ENCODE data around the gene TCERG1L.
"Not testable (repeated sequence)": the region's sequence is repeated elsewhere in the genome, so short reads cannot be mapped to it uniquely, and the experiment has no call there.

The TCERG1L gene

DNA sequence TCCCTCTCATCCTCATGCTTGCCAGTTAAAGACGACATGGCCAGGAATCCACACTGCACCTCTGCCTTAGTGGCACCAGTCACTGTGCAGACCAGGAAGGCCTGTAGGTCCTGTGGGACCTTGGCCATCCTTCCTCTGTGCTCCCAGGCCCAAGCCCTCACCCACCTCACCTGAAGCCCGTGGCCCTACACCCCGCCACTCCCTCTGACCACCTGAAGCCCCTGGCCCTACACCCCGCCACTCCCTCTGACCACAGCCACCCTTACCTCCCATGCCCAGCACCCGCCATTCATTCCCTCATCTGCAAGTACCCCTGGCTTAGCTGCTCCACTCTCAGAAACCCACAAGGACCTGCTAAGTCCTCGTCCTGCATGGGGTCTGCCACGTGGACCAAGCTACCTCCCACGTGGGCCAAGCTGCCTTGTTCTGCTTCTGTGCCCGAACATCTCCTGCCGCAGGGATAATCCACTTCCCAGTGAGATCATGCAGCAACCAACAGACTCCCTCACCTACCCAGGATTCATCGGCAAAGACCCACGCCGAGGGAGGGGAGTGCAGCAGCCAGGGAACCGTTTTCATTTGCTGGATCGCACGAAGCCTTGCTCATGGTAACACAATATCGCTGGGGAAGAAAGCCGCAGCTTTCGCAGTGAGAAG, 151.2 kb downstream of the TCERG1L start:
- no peak for DNase-seq

DNA sequence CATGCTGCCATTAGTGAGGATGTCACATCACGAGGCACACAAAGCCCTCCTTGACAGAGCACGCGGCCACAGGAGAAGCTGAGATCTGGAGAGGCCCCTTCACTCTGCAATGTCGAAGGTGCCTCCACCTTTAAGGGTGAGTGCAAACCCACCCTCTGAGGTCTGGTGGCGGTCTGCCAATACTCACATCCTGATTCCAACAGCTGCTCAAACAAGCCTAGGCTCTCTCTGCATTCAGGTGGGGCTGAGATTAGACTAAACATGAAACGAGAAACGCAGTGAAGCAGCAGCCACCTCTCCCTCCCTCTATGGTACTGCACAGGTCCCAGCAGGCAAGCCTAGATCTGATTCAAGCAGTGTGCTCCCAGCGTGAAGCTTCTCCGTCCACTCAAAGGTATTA, 151.8 kb downstream of the TCERG1L start:
- DNase-seq, result no peak

DNA sequence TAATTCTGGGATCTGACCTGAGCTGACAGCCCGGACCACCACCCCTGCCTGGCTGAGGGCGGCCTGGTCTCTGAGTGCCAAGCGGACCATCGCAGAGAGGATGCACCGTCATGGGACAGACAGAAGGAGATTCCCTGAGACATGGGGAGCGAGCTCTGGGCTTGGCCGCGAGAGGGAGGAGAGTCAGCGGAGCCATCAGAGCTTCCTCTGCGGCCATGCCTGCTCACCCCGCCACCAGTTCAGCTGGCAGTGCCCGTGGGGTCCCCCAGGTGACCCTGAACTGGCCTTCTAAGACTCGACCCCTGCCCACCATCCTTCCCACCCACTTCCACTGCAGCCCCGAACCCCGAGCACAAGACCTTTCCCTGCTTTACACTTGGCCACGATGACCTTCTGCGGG, 152.8 kb downstream of the TCERG1L start:
- DNase-seq, result no peak

DNA sequence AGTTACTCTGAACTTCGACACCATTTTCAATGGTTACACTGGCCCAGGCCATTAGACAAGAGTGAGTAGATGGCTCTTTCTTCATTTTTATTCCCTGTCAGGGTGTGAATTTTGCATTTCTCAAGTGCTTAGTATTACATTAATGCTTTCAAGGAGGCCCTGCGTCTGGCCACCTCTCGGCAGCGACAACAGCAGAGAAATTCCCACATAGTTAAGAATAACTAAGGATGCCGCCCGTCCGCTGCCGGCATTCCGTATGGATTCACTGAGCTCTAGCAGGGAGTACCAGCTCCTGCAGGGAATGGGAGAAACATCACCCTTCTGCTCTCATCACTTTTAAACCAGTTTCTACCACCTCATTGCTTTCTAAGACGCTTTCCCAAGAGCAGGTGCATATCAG, 153.6 kb downstream of the TCERG1L start:
- no peak for DNase-seq

DNA sequence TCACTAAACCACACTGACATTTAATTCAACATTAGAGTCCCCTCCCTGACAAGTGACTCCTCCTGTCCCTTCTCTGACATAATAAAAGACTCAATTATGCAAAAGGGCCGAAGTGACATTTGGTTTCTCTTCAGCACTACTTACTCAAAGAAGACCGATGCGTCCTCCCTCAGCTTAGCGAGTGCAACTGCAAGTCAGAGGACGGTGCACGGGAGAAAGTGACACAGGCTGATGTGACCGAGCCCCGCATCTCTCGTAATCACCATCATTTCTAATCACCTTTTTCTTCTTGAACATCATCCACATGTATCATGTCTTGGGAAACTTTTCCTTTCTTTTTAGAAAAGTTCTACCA, 155.7 kb downstream of the TCERG1L start:
- no peak for DNase-seq

DNA sequence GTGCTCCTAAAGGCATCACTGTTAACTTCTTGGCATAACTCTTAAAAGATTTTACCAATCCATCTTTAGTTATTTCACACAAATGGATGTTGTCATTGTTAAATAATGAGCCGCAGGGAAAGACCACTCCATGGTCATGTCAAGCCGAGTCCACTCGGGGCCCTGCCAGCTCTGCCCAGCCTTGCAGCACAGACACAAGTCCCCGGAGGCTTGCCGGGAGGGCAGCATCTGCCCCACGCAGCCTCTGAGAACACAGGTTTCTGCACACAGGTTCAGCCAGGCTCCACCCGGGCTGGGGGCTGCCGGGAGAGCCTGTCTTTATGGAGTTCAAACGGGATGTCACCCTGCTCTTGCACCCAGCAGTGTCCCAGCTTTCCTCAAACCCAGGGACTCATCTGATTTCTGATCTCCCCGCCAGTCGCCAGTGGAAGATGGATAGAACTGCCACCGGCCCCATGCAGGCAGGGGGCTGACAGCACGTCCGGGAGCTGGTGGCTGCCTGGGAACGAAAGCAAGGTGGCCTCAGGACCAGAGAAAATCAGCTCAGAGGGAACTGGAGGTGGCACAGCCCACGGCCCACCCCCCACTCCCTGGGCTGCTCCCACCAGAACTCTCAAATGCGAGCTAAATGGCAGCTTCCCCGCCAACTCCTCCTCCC, 156.2 kb downstream of the TCERG1L start:
- no peak for DNase-seq

DNA sequence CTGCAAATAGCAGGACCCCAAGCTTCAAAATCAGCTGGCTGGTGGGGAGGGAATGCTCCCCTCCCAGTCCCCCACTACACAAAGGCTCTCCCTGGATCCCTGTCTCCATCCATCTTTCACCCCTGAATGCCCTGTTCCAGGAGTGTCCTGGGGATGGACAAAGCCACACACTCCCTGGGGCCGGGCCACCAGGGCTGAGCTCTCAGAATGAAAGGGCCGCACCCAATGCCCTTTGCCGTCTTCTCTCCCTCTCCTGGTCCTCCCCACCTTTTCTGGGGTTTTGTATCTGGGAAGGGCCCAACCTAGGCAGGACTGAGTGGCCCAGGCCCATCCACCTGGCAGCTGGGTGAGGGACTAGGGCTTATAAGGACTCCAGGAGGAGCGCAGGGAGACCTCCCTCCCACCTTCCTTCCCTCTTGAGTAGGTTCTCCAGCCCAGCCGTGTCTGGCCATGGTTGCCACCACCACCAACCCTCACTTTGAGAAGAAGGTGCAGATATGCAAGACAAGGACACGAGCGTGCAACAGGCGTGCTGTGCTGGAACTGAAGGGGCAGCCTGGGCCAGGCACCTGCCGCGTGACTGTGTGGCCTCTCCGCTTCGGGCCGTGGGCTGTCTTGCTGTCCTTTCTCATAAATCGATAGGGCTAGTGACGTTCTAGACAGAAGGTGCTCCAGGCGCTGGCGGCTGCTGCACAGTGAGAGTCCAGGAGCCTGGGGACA, 157.1 kb downstream of the TCERG1L start:
- DNase-seq, result no peak

DNA sequence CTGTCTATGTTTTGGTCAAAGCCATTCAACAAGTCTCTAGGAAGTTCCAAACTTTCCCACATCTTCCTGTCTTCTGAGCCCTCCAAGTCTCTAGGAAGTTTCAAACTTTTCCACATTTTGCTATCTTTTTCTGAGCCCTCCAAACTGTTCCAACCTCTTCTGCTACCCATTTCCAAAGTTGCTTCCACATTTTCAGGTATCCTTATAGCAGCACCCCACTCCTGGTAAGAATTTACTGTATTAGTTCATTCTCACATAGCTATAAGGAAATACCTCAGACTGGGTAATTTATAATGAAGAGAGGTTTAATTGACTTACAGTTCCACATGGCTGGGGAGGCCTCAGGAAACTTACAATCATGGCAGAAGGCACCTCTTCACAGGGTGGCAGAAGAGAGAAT, 159.1 kb downstream of the TCERG1L start:
- DNase-seq, result not testable (repeated sequence)

DNA sequence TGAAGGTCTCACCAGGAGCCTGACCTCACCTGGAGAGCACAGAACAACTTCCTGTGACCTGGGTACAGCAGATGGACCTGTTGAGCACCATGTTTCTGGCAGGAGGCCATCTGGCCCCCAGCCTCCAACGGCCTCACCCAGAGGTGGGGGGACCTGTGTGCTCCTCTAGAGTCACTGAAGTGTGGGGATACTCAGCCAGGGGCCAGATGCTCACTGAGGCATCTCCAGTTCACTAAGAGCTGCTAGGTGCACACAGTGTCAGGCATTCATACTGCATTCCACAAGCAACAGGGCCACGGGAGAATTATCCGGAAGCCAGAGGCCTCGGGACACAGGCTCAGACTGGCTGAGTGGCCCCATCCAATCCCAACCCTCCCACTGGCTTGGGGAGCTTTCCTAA, 161.4 kb downstream of the TCERG1L start:
- DNase-seq, result no peak

DNA sequence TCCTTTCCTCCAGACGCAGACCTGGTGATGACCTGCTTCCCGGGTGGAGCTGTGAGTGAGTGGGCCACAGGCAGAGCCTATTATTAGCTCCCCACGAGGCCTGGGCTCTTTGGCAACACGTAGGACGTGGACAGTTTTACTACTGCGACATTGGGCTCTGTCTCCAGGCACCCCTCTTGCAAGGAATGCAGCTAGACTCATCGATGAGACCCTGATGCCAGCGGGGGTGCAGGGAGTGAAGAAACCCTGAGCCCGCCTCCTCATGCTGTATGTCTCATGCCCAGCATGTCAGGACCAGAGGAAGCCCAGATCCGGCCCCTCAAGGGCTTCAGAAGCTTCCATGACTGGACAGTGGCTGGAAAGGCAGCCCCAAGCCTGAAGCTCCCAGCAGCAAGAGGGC, 161.9 kb downstream of the TCERG1L start:
- DNase-seq, result no peak

DNA sequence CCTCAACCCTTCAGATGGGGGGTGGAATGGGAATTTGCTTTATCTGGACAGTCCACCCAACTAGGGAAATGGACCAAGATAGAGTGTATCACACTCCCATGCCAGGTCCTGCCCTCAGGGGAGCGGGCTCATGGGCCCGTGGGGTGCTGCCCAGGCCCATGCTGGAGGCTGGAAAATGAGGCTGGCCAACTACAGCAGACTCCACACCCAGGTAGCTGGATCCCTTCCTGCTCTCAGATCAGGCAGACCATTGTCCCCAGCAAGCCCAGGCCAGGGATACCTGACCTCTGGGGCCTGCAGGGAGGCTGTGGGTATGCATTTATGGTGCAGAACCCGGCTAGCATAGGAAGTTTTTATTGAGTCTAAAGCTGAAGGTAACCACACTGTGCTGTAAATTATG, 162.4 kb downstream of the TCERG1L start:
- DNase-seq, result no peak

DNA sequence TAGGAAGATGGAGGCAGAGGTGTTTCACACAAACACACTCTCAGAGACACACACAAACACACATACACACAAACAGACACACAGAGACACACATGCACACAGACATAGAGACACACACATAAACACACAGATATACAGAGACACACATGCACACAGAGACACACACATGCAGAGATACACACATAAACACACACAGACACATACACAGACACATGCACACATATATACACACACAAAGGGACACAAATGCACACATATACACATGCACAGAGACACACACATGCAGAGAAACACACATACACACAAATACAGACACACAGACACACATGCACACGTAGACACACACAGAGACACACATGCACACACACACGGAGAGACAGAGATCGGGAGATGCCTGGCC, 163.3 kb downstream of the TCERG1L start:
- DNase-seq, result no peak

DNA sequence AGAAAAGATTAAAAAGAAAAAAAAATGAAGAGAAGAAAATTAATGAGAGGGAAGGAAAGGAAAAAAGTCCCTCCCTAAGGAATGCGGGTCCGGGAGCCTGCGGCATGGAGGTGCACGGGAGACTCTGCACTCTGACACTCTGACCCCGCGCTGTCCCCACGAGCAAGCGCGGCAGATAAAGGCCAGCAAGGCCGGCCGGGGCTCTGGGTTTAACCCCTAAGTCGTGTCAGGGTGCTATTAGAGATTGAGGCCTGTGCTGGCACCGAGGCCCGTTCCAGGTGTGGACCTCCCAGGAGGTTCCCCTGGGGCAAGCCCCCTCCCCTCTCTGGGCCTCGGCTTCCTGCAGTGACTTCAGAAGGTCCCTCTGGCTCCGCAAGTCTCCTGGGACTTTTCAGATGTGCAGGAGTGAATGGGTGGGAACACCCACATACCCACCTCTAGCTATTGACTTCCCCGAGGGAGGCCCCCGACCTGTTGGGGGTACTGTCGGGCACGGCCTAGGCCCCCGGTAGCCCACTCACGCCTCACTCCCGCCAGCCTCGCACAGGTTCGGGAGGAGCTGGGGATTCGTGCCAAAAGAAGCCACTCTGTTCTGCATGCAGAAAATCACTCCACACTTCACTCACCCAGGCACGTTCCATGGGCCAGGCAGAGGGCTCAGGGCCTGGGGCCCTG, 164.1 kb downstream of the TCERG1L start:
- no peak for DNase-seq

DNA sequence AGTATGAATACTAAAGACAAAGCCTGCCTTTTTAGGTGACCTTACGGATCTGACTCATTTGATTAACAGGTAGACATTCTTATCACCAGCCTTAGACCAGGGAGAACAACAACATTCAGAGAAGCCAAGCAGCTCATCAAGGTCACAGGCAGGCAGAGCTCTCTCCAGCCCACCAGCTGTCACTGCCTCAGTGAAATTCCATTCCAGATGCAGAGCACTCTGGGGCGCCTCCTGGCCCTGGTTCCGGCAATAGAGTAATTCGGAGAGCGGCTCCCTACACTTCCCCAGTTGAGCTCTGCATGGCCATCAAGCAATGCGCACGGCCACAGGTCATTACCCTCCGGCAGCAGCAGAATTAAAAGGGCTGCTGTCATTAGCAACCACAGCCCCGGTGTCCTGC, 164.7 kb downstream of the TCERG1L start:
- no peak for DNase-seq

DNA sequence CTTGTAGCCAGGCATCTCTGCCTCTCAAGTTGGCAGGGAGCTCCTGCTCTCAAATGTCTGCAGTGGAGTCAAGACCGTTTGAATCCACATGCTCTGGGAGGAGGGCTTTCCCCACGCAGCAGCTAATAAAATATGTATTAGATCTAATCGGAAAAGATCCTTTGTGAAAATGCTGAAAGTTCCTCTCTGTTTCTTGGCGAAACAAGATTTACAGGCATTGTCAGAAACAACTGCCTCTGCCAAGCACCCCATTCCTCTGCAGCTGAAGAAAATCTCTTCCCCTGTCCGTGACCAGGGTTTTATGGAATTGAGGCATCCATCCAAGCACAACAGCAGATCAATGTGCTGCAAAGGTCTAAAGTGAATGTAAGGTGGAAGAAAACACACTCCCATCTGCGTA, 165.8 kb downstream of the TCERG1L start:
- DNase-seq, result no peak

DNA sequence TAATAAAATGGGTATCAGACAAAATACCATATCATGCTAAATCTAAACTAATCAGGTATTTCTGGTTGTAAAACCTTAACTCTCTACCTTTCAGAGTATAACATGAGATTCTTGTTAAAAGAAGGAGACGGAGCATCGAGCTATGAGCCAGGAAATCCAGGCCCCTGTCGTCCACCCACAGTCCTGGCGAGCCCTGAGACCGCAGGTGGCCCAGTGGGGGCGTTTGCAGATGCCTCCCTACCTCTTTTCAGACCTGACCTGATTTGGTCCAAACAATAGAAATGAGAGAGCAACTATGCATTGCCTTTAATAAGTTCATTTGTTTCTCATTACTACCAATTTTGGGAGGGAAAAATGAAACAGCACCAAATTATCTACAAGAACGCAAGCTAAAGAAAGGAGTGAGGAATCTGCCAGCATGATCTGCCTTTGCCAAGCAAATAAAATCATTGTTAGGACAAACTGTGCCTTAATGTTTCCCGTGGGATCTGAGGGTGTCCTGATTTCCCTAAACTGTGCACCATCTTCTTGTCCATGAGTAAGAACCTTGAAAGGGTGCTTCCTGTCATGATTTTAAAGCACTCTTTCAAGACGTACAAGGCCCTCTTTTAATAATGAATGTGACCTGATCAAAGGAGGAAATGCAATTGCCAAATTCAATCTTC, 166.7 kb downstream of the TCERG1L start:
- no peak for DNase-seq

DNA sequence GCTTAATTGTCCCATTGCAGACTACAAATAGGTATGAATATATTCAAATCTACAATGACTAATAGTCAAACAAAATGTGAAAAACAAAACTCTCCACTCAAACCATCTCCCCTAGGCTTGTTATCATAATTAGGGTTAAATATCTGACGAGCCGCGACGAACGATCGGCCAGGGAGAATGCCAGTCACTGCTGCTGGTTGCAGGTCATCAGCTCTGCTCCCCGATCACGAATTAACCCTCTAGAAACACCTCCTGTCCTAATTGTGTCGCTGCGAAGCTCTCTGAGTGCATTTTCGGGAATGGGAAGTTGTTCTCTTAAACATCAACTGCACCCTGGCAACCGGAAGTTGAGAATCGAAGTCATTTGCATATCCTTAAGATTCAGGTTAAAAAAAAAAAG, 167.3 kb downstream of the TCERG1L start:
- no peak for DNase-seq

DNA sequence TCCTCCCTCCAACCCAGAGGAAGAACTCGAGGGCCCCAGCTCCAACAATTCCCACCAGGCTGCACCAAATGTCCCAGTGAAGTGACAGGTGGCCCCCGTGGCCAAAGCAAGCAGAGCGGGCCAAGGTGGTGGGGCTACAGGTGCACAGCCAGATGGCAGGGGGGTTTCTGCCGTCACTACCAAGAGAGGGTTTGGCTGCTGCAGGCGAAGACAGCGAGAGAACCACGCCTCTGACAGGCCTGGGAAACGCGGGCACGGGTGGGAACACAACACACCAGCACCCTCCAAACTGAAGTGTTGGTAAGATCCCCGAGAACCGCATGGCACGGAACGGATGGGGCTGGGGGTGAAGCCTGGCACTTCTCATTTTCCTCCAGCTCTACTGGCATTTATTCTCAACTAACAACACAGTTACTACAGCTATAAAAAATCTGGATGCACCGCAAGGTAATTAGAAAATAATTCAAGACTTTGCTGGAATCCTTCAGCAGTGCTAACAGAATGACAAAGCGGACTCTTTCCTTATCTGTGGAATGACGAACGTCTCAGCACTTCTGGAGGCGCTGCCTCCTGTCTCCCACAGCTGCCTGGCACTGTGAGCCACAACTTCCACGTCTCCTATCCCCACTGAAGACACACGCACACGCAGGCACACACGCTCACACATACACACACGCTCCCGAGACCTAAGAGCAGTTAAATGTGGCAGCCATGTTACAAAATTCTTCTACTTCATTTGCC, 167.9 kb downstream of the TCERG1L start:
- DNase-seq, result no peak

DNA sequence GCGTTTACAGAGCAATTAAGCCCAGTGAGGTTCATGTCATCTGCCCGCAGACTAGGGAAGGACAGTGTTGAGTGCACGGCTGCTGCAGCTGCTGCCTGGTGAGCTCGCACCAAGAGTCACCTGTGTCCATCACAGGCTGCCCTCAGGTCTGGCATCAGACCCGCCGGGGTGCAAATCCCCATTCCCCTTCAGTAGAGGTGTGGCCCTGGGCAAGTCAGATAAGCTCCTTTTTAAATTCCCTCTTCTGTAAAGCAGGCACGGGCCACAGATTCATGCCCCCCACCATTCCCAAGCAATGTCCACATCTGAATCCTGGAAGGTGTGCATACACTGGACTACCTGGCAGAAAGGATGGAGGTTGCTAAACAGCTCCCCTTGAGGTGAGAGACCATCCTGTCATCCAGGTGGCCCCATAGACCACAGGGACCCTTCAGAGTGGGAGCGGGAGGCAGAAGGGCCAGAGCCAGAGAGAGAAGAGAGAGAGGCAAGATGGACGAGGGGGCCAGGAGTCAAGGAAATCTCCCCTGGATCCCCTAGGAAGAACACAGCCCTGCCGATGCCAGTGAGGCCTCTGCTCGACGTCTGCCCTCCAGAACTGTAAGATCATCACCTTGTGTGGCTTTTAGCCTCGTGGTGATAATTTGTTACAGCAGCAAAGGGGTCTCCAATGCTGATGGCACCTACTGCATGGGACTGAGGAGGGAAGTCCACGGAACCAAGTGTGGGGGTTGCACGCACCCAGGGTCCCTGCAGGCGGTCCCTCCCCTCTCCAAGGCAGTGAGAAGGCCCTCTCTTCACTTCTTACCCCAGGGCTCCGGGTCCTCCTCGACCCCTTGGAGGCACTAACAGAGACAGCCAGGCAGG, 168.8 kb downstream of the TCERG1L start:
- DNase-seq, result no peak

DNA sequence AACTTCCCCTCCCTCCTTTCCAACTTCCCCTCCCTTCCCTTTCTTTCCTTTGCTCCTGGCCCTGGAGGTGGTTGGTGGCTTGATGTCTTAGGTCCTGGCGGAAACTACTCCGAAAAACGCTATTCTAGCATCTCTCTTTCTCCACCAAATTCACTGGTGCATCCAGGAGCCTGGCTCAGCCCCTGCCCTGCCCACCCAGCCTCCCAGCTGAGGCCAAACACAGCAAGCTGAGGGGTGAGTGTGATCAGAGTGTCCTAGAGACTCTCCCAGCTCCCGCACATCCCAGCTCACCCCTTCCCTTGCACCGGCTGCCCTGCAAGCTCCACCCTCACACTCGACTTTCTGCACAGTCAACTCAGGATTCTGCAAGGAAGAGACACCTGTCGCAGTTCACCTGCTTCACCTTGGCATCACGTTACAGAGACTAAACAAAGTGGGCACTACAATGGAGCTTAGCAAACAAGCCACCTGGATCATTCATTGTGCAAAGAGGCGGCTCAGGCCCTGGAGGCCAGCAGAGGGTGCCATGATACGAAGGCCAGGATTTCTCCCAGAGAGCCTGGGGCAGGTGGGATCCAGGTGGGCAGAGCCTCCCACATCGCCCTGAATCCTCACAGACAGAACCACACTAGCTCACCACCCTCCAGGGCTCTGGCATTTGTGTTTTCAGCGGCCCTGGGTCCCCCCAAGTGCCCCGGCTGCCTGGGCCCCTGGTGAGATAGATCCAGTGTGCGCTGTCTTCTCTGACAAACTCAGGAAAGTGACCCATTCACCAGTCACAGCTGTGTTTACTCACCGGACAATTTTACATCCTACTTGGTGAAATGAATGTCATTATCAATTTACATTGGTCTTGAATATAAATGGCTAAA, 169.6 kb downstream of the TCERG1L start:
- DNase-seq, result no peak

DNA sequence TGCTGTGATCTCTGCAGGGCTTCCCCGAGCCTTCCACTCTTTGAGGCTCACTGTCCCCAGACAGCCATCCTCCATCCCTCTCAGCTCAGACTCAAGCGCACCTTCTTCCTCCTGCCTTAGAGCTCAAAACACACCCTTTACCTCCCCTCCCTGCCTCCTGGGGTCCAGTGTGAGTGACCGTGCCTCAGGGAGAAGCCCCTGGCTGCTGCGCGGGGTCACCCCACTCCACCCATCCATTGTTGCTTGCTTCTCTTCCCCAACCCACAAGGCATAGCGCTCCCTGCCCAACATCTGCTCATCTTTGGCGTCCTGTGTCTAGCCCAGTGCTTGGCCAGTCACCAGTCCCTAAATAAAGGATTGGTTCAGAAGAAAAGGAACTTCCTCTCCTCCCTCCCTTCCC, 170.3 kb downstream of the TCERG1L start:
- DNase-seq, result no peak

Measured in activated CD8-positive, alpha-beta memory T cell treated with anti-CD3 and anti-CD28 coated beads, Interleukin-2, amount 50 U/mL, for 4 hours (primary cell).